HG02870 (cell line): ENCODE measurements around the gene ZYX.

ENCODE experiments used
- ATAC-seq: cut with Tn5 transposase; IDR thresholded peaks from one replicate; pipeline ENCODE4 v1.9.1; 2021; ENCODE audit warnings: mild to moderate bottlenecking, moderate library complexity; ENCODE audit not compliant: unreplicated experiment

The ZYX gene

DNA sequence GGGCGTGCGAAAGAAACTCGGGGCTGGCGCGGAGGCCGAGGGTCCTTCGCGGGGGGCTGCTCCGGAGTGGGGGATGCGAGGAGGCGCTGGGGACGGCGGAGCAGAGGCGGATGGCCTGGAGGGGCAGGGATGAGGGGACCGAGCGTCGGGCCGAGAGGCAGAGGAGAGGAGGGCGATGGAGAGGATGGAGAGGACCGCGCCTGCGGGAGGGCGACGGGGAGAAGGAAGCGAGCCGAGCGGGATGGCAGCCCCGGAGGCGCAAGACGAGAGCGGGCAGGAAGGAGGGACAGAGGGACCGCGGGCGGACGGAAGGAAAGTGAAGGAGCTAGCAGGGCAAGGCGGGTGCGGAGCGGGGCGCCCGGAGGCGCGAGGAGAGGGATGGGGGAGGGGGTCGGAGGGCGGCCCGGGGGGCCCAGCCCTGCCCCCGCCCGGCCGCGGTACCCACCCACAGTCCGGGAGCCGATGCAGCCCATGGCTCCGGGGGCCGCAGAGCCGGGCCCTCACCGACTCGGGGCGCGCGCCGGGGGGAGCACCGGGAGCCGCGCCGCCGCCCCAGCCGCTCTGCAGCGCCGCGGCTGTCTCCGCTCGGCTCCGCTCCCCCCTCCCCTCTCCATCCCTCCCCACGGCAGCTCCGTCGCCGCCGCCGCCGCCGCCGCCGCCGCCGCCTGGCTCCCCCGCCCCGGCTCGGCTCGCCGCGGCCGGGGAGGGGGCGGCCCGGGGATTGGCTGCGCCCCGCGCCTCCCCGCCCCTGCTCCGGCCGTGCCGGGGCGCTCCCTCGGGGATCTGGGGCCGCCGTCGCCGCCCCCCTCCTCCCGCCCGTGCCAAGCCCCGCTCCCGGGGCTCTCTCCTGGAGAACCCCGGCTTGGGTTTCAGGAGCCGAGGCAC lies 18.8 kb upstream of the ZYX start, which contains the start of gene FAM131B:
Gene FAM131B, minus strand, starts transcription at position 583 of the 885 bp plus-strand sequence. Its CDS starts 110 bp downstream, at position 473.
- ATAC-seq = no peak

DNA sequence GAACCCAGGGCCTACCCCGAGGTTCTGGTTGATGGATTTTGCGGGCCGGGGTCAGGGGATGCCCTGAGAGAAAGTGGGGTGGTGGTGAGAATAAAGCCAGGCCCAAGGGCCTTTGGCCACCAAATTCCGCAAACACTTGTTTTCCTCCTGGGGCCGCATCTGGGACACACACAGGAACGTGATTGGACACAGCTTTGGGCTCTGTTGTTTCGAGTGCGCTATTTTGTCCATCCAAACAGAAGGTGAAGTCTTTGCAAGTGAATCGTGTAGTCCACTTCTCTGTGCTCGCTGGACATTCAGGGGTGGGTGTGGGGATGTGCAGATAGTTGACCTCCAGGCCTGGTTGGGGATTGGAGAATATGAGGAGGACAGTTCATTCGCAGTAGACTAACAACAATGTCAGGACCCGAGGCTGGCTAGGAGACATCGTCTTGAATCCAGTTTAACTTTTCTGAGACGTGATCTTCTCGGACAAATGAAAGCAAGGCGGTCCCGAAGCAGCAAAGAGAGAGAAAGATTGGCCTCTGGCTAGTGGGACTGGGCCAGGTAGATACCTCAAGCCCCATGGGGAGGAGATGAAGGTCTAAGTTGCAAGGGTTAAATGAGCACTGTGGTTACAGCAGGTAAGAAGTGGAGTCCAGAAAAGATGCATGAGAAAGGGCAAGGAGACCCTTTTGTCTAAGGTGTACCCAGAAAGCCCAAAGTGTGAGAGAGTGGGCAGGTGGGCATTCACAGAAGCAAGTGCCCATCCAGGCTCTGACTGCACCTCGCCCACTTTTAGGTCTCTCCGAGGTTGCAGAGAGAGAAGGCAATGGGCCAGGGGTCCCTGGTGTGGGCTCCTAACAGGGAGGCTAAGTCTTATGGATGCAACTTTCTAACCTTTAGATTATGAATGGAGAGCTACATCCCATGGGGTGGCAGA lies 17.9 kb upstream of the ZYX start:
- no peak for ATAC-seq

- ATAC-seq = no peak
These were observed 13.2 kb upstream of the ZYX start for GRCh38 chr7:143367972-143368371.

- no peak for ATAC-seq
These were observed 12.8 kb upstream of the ZYX start for GRCh38 chr7:143368387-143368786.

DNA sequence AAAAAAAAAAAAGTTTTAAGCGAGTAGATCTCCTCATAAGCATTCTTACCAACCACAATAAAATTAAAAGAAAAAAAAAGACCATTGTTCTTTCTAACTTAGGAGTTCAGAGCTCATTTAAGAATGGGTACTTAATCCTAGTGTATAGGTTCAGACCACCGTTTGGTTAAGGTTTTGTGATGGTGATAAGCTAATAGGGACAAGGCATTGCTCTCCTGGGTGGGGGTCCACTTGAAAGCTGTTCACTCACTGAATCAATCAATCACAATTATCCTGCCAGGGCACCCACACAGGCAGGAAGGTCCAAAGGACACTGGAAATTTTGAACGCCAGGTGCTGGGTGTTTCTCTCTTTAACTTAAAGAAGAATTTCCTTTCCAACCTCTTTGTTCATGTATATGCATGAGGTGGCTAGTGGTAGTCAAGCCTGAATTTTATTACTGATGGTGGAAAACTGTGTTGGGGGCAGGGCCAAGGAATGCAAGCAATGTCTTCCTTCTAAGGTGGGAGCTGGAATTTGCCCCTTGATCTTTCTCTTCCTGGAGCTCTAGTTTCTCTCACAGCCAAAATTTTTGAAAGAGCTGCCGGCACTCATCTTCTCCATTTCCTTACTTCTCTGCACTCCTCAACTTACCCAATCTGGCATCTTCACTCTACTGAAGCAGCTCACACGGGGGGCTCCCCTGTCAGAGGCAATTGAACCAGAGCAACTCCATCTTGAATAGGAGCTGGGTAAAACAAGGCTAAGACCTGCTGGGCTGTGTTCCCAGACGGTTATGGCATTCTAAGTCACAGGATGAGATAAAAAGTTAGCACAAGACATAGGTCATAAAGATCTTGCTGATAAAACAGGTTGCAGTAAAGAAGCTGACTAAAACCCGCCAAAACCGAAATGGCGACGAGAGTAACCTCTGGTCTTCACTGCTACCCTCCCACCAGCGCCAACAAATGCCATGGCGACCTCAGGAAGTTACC lies 11.2 kb upstream of the ZYX start:
- ATAC-seq = no peak

DNA sequence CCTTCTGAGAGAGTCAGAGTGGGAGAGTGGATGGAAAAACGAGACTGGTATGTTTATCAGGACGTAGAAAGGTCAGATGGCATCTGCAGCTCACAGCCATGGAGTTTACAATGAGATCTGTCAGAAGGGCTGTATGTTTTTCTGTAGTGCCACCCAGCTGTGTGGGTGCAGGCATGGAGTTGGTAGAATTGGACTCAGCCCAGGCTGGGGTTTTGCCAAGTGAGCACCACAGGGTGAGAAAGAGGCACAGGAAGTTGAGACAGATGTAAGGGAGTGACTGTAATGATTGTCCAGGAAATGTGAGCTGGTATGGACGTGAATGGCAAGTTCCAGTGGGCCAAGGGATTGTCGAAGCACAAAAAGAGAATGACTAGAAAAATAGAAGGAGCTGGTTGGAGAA lies 9.1 kb upstream of the ZYX start:
- no peak for ATAC-seq

GRCh38 chr7:143373255-143373794 lies 7.8 kb upstream of the ZYX start:
- ATAC-seq = no peak

- ATAC-seq = no peak
These were observed 6.6 kb upstream of the ZYX start for GRCh38 chr7:143374561-143374960.

GRCh38 chr7:143375298-143376034 lies 5.7 kb upstream of the ZYX start:
- no peak for ATAC-seq

DNA sequence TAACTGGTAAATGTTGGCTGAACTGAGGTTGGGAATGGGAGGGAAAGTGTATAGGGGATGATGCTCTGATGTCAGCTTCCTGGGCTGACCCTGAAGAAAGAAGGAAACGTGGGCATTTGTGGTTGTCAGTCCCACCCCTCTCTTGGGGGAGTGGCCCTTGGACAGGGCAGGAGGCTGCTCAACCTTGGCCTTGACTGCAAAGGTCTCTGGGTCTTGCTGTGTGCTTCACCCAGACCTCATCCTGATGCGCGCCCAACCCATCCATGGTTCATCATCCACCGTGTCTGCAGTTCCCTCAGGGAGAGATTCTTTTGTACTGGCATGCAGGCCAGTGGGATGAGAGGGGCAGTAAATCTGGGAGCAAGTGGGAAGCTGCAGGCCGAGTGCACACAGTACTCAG lies 4.7 kb upstream of the ZYX start:
- no peak for ATAC-seq

GRCh38 chr7:143379611-143380259 lies 1.4 kb upstream of the ZYX start:
- peak; percentile 0 for ATAC-seq

DNA sequence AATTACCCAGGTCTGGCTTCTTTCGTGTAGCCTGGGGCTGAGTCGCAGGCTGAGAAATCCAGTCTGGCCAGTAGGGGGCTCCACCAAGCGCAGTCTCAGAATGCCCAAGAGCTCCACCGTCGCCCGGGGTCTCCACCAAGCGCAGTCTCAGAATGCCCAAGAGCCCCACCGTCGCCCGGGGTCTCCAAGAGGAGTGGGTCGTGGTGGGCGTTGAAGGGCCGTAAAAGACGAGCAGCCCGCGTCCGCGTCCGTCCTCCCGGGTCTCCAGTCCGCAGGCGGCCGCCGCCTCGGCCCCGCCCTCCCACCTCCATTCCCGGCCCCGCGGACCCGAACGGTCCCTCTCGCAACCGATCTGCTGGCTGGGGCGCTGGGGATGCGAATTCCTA lies 892 bp upstream of the ZYX start:
- peak; percentile 53 for ATAC-seq

GRCh38 chr7:143381427-143382125 lies 431 bp downstream of the ZYX start:
- peak; percentile 4 for ATAC-seq

GRCh38 chr7:143382126-143382790 lies 1.1 kb downstream of the ZYX start:
- no peak for ATAC-seq

DNA sequence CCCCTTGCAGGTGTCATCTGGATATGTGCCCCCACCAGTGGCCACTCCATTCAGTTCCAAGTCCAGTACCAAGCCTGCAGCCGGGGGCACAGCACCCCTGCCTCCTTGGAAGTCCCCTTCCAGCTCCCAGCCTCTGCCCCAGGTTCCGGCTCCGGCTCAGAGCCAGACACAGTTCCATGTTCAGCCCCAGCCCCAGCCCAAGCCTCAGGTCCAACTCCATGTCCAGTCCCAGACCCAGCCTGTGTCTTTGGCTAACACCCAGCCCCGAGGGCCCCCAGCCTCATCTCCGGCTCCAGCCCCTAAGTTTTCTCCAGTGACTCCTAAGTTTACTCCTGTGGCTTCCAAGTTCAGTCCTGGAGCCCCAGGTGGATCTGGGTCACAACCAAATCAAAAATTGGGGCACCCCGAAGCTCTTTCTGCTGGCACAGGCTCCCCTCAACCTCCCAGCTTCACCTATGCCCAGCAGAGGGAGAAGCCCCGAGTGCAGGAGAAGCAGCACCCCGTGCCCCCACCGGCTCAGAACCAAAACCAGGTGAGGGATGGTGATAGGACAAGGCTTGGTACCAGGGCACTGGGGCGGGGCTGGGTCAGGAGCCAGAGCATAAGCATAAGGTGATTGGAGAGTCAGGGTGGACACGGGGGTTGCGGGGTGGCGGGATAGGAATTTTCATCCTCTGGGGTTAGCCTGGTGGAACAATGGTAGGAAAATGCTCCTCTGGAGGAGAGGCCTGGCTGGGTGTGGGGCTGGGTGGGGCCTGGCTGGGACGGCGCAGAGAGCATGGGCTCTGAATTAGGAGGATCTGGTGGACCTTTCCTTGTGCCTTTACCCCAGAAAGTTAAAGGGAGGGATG lies 1.9 kb downstream of the ZYX start:
- ATAC-seq = no peak

GRCh38 chr7:143383642-143383957 lies 2.5 kb downstream of the ZYX start:
- no peak for ATAC-seq

DNA sequence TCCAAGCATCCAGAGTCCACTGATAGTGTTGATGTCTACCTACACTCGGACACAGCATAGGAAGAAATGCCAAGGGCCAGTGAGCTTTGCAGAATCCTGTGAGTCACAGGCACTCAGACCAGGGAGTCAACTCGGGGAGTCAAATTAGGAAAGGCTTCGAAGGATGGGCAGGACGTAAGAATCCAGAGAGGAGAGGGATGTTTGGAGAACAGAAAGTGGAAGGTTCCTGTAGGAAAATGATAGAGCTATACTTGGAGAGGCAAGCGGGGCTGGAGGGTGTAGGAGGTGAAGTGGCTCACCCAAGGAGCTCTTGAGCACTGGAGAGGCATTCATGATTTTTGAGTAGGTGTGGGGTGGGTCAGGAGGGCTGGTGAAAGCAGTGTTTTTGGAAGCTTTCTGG lies 3.0 kb downstream of the ZYX start:
- no peak for ATAC-seq
